Panc1 (cell line): ENCODE results near the gene TMEM108. TPM values are rescaled to one million over a fixed set of nuclear protein-coding genes. Genes with fewer than 3 reads are reported as not detected.

ENCODE experiments used
- ATAC-seq: fragments of 200-7000 bp; cut with Tn5 transposase; 2 replicates; pipeline ENCODE4 v1.9.1; 2020; ENCODE audit warnings: mild to moderate bottlenecking, moderate library complexity
- BruUV-seq: library from RNA; stranded (reverse); fragments of 400-500 nt; replicated peaks from 2 replicates; lab custom pipeline; 2021; lab: Mats Ljungman, UMichigan
- CTCF ChIA-PET: fragments of 300-600 bp; sonication (Branson Sonifier 250); formaldehyde crosslinking; loops from one replicate; lab custom pipeline; 2022; ENCODE audit warnings: antibody characterized with exemption; lab: Charles Lee
- POLR2A ChIA-PET: fragments of 300-600 bp; sonication (Branson Sonifier 250); formaldehyde crosslinking; loops from one replicate; lab custom pipeline; 2022; ENCODE audit warnings: antibody characterized with exemption; lab: Charles Lee
- DNase-seq: peaks from one replicate; pipeline ENCODE4 v3.0.0-alpha.2; 2010; ENCODE audit warnings: low read depth, low spot score
- H3K27ac ChIP-seq: 2 replicates; pipeline ENCODE4 v1.5.1; 2011; ENCODE audit warnings: mild to moderate bottlenecking, low read length, inconsistent platforms
- H3K27me3 ChIP-seq: fragments of 200-500 bp; sonication (Bioruptor generic); 2 replicates; pipeline ENCODE4 v1.6.0; 2014; ENCODE audit warnings: low read length, inconsistent platforms; ENCODE audit not compliant: control insufficient read depth, insufficient read depth
- H3K36me3 ChIP-seq: fragments of 200-500 bp; sonication (Bioruptor generic); 2 replicates; pipeline ENCODE4 v1.5.1; 2014; ENCODE audit warnings: inconsistent platforms, mild to moderate bottlenecking, low read length, moderate library complexity; ENCODE audit not compliant: control insufficient read depth, insufficient read depth
- H3K4me1 ChIP-seq: 2 replicates; pipeline ENCODE4 v1.5.1; 2011; ENCODE audit warnings: inconsistent platforms, mild to moderate bottlenecking, low read length, moderate library complexity; ENCODE audit not compliant: control insufficient read depth, insufficient read depth
- H3K4me3 ChIP-seq, 2 experiments: 2 replicates each; pipeline ENCODE4 v1.5.1; 2011 to 2012; ENCODE audit warnings: low read depth in 2 of 2, low read length in 2 of 2, mild to moderate bottlenecking in 2 of 2, inconsistent platforms in 1 of 2, moderate library complexity in 1 of 2
- H3K9me3 ChIP-seq: fragments of 200-500 bp; sonication (Bioruptor generic); 2 replicates; pipeline ENCODE4 v1.5.1; 2014; ENCODE audit warnings: low read depth, mild to moderate bottlenecking, inconsistent platforms, low read length, moderate library complexity; ENCODE audit not compliant: control insufficient read depth, insufficient read depth
- CTCF ChIP-seq: fragments of 450-650 bp; IDR thresholded peaks from 2 replicates; pipeline ENCODE4 v1.5.1; 2017; ENCODE audit warnings: mild to moderate bottlenecking
- POLR2AphosphoS5 ChIP-seq: IDR thresholded peaks from 2 replicates; pipeline ENCODE4 v1.6.1; 2012; ENCODE audit warnings: mild to moderate bottlenecking, low read depth, low read length, moderate library complexity
- REST ChIP-seq, 2 experiments: IDR thresholded peaks; 2 replicates each; pipeline ENCODE4 v1.6.1; 2011 to 2012; ENCODE audit warnings: low read depth in 2 of 2, control low read depth in 1 of 2, low read length in 1 of 2, mild to moderate bottlenecking in 1 of 2, moderate library complexity in 1 of 2; ENCODE audit not compliant: insufficient read depth in 1 of 2
- SIN3A ChIP-seq: IDR thresholded peaks from 2 replicates; pipeline ENCODE4 v1.6.1; 2012; ENCODE audit warnings: low read depth, mild to moderate bottlenecking, low read length, moderate library complexity, borderline replicate concordance; ENCODE audit not compliant: insufficient read depth
- TCF7L2 ChIP-seq: IDR thresholded peaks from 2 replicates; pipeline ENCODE4 v1.6.1; 2011; ENCODE audit warnings: mild to moderate bottlenecking, low read depth, low read length, inconsistent platforms
- in situ Hi-C: cut with HindIII; loops from 2 replicates; pipeline ENCODE4 v1.10.0; 2016; ENCODE audit warnings: low sequenced_read_pairs, low pct_unique_long_range_greater_than_20kb
- intact Hi-C: fragments of 100-400 bp; cut with micrococcal nuclease; formaldehyde crosslinking; loops from one replicate; pipeline ENCODE4 v1.10.0; 2022; ENCODE audit not compliant: unreplicated experiment
- total RNA-seq: library from RNA; stranded (reverse); gene quantifications from one replicate; pipeline ENCODE4 v1.2.1, GENCODE V29; 2021; ENCODE audit not compliant: unreplicated experiment

The TMEM108 gene
- total RNA-seq, 1 experiment from 2014 or later = 0.41 TPM

- peak overlapping the region; percentile 38 to 64 for H3K4me3 ChIP-seq
- ChIA-PET POLR2A (interaction anchor here (0.6 to 0.8 kb wide), 2 partner anchors 163 to 166 kb away, joined by 3 to 4 read pairs; no protein-coding TSS in a partner anchor), CTCF (interaction anchor here (0.6 to 1.7 kb wide), 2 partner anchors 160 to 372 kb away, joined by 4 to 5 read pairs; partner anchors contain the start of gene CDV3)
- ATAC-seq = peak; percentile 82
- peak; percentile 36 for DNase-seq
- H3K27ac ChIP-seq = peak overlapping the region; percentile 98
- no peaks in the 10 kb centered on the region for H3K36me3 ChIP-seq
- intact Hi-C loops = no loop called here
- no peaks in the 10 kb centered on the region for H3K27me3 ChIP-seq
- no peaks in the 10 kb centered on the region for H3K9me3 ChIP-seq
- peaks cover 41% of the 10 kb centered on the region for H3K4me1 ChIP-seq
- in situ Hi-C loops = no loop called here
- TF ChIP-seq SIN3A (no peak), POLR2AphosphoS5 (peak; percentile 69; the same call in 1 of the 2 replicates)
- no TSS peak for BruUV-seq
Observed at GRCh38 chr3:133413161-133414020, 375.2 kb downstream of the TMEM108 start.

- H3K9me3 ChIP-seq = no peaks in the 10 kb centered on the region
- POLR2A ChIA-PET = no interaction called here
- BruUV-seq = no TSS peak
- H3K27ac ChIP-seq = peak overlapping the region; percentile 98
- no peaks in the 10 kb centered on the region for H3K27me3 ChIP-seq
- CTCF ChIA-PET = no interaction called here
- TF ChIP-seq POLR2AphosphoS5 (no peak), REST (IDR thresholded peaks at IDR 0.05; ENCODE audit: insufficient read depth in 1 of 2, low read depth in 2 of 2, low read length in 1 of 2) (no peak), TCF7L2 (no peak), SIN3A (no peak)
- ATAC-seq = no peak
- no peak for DNase-seq
- in situ Hi-C loops = no loop called here
- H3K4me3 ChIP-seq = peak overlapping the region in 1 of 2 experiments; percentile 64; a peak in 1 of 4 replicates
- intact Hi-C loops = no loop called here
- peaks cover 37% of the 10 kb centered on the region for H3K4me1 ChIP-seq
- no peaks in the 10 kb centered on the region for H3K36me3 ChIP-seq
Observed at GRCh38 chr3:133414021-133414392, 375.8 kb downstream of the TMEM108 start.

GRCh38 chr3:133418361-133418760 lies 380.2 kb downstream of the TMEM108 start:
- no peak for DNase-seq
- intact Hi-C loops = no loop called here
- no peak overlapping the region for H3K4me3 ChIP-seq
- in situ Hi-C loops = no loop called here
- no peaks in the 10 kb centered on the region for H3K27me3 ChIP-seq
- H3K9me3 ChIP-seq = no peaks in the 10 kb centered on the region
- POLR2A ChIA-PET = no interaction called here
- no TSS peak for BruUV-seq
- peaks cover 19% of the 10 kb centered on the region for H3K4me1 ChIP-seq
- H3K36me3 ChIP-seq = no peaks in the 10 kb centered on the region
- CTCF ChIA-PET = no interaction called here
- no peak for TF ChIP-seq POLR2AphosphoS5
- TF ChIP-seq CTCF = no peak
- TF ChIP-seq TCF7L2 = no peak
- peak overlapping the region; percentile 78 for H3K27ac ChIP-seq
- no peak for ATAC-seq
